Coronary artery (tissue), 2 donors: Measurements from ENCODE around the gene FES.
"Not testable (repeated sequence)": the region's sequence is repeated elsewhere in the genome, so short reads cannot be mapped to it uniquely, and the experiment has no call there.

ENCODE experiments used
- DNase-seq: peaks from one replicate; pipeline ENCODE4 v3.0.0-alpha.2; 2017; ENCODE audit warnings: low spot score
- H3K27ac ChIP-seq, 2 donors: fragments of 200-600 bp; sonication (generic); one replicate each; pipeline ENCODE4 v1.5.1; 2016 to 2019
- H3K4me3 ChIP-seq: fragments of 200-600 bp; sonication (generic); 2 replicates; pipeline ENCODE4 v1.5.1; 2016; ENCODE audit warnings: mild to moderate bottlenecking, moderate library complexity
- TF ChIP-seq, protein P1 (sequence below): fragments of 200-600 bp; sonication (generic); IDR thresholded peaks from one replicate; pipeline ENCODE4 v1.5.1; 2019; ENCODE audit warnings: antibody characterized with exemption

Gene FES

GRCh38 chr15:90839187-90840071 lies 44.9 kb upstream of the FES start:
- no peak overlapping the region for H3K4me3 ChIP-seq
- TF ChIP-seq, protein P1, sequence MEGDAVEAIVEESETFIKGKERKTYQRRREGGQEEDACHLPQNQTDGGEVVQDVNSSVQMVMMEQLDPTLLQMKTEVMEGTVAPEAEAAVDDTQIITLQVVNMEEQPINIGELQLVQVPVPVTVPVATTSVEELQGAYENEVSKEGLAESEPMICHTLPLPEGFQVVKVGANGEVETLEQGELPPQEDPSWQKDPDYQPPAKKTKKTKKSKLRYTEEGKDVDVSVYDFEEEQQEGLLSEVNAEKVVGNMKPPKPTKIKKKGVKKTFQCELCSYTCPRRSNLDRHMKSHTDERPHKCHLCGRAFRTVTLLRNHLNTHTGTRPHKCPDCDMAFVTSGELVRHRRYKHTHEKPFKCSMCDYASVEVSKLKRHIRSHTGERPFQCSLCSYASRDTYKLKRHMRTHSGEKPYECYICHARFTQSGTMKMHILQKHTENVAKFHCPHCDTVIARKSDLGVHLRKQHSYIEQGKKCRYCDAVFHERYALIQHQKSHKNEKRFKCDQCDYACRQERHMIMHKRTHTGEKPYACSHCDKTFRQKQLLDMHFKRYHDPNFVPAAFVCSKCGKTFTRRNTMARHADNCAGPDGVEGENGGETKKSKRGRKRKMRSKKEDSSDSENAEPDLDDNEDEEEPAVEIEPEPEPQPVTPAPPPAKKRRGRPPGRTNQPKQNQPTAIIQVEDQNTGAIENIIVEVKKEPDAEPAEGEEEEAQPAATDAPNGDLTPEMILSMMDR, result no peak
- H3K27ac ChIP-seq, result no peak overlapping the region
- no peak for DNase-seq

GRCh38 chr15:90840157-90840855 lies 44.0 kb upstream of the FES start:
- H3K27ac ChIP-seq, result no peak overlapping the region
- TF ChIP-seq, protein P1, result no peak
- no peak for DNase-seq
- H3K4me3 ChIP-seq, result no peak overlapping the region

DNA sequence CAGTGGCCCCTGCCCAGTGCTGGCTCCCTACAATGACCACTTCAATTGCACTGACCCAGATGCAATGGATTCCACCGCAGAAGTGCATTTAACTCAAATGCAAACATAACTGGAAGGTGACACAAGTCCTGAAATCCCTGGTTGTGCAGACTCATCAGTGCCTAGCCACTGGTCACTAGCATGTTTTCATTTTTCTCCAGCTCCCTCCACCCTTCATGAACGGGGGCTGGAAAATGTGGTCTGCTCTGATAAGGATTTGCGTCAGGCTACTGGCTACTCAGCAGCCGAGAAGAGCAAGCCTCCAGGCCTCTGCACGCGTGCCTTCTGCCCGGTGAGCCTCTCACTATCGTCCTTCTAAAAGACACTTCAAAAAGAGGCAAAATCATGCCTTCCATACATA lies 43.4 kb upstream of the FES start:
- no peak for DNase-seq
- TF ChIP-seq, protein P1, result no peak
- no peak overlapping the region for H3K4me3 ChIP-seq
- H3K27ac ChIP-seq, result no peak overlapping the region

DNA sequence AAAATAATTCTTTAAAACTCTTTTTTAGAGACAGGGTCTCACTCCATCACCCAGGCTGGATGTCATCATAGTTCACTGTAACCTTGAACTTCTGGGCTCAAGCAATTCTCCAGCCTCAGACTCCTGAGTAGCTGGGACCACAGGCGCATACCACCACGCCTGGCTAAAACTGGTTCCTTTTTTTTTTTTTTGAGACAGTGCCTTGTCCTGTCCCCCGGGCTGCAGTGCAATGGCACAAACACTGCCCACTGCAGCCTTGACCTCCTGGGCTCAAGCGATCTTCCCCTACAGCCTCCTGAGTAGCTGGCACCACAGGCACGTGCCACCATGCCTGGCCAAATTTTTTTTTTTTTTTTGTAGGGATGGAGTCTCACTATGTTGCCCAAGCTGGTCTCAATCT lies 39.6 kb upstream of the FES start:
- no peak overlapping the region for H3K27ac ChIP-seq
- DNase-seq, result no peak
- H3K4me3 ChIP-seq, result no peak overlapping the region
- TF ChIP-seq, protein P1, result no peak

- peak overlapping the region in 1 of 2 donors; percentile 13 for H3K27ac ChIP-seq
- TF ChIP-seq, protein P1, result no peak
- no peak for DNase-seq
- no peak overlapping the region for H3K4me3 ChIP-seq
Measured at GRCh38 chr15:90845201-90845949, 38.9 kb upstream of the FES start.

DNA sequence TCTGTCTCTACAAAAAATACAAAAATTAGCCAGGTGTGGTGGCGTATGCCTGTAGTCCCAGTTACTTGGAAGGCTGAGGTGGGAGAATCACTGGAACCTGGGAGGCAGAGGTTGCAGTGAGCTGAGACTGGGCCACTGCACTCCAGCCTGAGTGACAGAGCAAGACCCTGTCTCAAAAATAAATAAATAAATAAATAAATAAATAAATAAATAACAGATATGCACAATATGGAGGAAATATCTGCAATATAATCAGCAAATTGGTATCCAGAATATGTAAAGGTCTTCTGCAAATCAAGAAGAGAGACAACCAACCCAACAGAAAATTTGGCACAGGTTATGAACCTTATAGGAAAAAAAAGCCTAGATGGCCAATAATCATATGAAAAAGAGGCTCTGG lies 34.9 kb upstream of the FES start:
- not testable (repeated sequence) for H3K4me3 ChIP-seq, DNase-seq, H3K27ac ChIP-seq

DNA sequence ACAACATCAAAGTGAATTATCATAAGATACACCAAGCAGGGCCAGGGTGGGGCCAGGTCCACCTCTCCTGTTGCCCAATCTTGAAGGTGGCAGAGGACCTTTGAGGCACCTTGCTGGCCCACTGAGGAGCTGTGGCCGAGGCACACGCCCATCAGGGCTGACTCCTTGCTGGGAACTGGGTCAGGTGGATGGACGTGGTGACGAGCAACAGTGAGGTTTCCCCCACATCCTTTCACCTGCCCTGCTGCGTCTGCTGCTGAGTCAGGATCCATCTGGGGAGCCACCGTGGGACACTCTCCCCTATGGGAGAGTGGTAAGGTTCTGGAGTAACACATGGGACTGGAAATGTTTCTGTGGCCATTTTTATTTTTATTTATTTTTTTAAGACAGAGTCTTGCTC lies 33.2 kb upstream of the FES start:
- no peak overlapping the region for H3K27ac ChIP-seq
- TF ChIP-seq, protein P1, result no peak
- no peak for DNase-seq
- no peak overlapping the region for H3K4me3 ChIP-seq
